Measurements from ENCODE around the gene NFATC3. TPM values are rescaled to one million over a fixed set of nuclear protein-coding genes. Genes with fewer than 3 reads are reported as not detected.
A peak's percentile ranks its signal among the peaks of the same experiment; 100 is the strongest.

NFATC3 gene
- total and polyA plus RNA-seq, 4 donors: 13.5 to 69.6 (median 35.7) TPM

- H3K4me1 ChIP-seq (ENCODE audit: control insufficient read depth in 5 of 5, insufficient read depth in 5 of 5, low read length in 5 of 5): no peaks in the 10 kb centered on the region
- H3K9me3 ChIP-seq (ENCODE audit: control insufficient read depth in 4 of 4, insufficient read depth in 3 of 4, low read length in 3 of 4): no peaks in the 10 kb centered on the region
- 97% methylated on average over 4 of the region's 4 CpGs for WGBS, 2 donors
- peak overlapping the region in 1 of 2 donors; percentile 36 for H3K27ac ChIP-seq (ENCODE audit: low read depth in 1 of 2, low read length in 1 of 2)
- no peaks in the 10 kb centered on the region for H3K27me3 ChIP-seq (ENCODE audit: control insufficient read depth in 3 of 3, insufficient read depth in 3 of 3, low read length in 2 of 3)
- no peak overlapping the region for H3K9ac ChIP-seq (ENCODE audit: insufficient read depth in 1 of 2, low read length in 2 of 2)
- no peak for ATAC-seq (ENCODE audit: insufficient read depth, low FRiP score)
- peaks cover 0 to 48% (median 10%) of the 10 kb centered on the region in 4 donors for H3K36me3 ChIP-seq (ENCODE audit: control insufficient read depth in 4 of 4, insufficient read depth in 4 of 4, low read length in 4 of 4)
- no peak for DNase-seq
- TF ChIP-seq, protein P1, sequence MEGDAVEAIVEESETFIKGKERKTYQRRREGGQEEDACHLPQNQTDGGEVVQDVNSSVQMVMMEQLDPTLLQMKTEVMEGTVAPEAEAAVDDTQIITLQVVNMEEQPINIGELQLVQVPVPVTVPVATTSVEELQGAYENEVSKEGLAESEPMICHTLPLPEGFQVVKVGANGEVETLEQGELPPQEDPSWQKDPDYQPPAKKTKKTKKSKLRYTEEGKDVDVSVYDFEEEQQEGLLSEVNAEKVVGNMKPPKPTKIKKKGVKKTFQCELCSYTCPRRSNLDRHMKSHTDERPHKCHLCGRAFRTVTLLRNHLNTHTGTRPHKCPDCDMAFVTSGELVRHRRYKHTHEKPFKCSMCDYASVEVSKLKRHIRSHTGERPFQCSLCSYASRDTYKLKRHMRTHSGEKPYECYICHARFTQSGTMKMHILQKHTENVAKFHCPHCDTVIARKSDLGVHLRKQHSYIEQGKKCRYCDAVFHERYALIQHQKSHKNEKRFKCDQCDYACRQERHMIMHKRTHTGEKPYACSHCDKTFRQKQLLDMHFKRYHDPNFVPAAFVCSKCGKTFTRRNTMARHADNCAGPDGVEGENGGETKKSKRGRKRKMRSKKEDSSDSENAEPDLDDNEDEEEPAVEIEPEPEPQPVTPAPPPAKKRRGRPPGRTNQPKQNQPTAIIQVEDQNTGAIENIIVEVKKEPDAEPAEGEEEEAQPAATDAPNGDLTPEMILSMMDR (IDR thresholded peaks at IDR 0.05; ENCODE audit: control extremely low read depth, extremely low read depth): no peak
- H3K4me3 ChIP-seq: no peak overlapping the region
These were observed 168.6 kb downstream of the NFATC3 start for GRCh38 chr16:68253721-68254120.

DNA sequence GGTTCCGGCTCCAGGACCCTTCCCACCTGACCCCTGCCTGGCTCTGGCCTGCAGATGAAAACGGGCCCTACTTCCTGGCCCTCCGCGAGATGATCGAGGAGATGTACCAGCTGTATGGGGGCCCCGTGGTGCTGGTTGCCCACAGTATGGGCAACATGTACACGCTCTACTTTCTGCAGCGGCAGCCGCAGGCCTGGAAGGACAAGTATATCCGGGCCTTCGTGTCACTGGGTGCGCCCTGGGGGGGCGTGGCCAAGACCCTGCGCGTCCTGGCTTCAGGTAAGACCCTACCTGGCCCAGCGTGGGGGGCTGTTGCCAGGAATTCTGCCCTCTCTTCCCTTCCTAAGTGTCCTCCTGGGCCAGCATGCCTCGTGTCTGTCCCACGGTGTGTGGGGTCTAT lies 170.5 kb downstream of the NFATC3 start:
- Histone ChIP-seq H3K36me3 (ENCODE audit: control insufficient read depth in 4 of 4, insufficient read depth in 4 of 4, low read length in 4 of 4) (peaks cover 0 to 56% (median 10%) of the 10 kb centered on the region in 4 donors), H3K9ac (ENCODE audit: insufficient read depth in 1 of 2, low read length in 2 of 2) (no peak overlapping the region), H3K4me3 (no peak overlapping the region), H3K27me3 (ENCODE audit: control insufficient read depth in 3 of 3, insufficient read depth in 3 of 3, low read length in 2 of 3) (no peaks in the 10 kb centered on the region), H3K27ac (ENCODE audit: low read depth in 1 of 2, low read length in 1 of 2) (peak overlapping the region in 1 of 2 donors; percentile 63), H3K4me1 (ENCODE audit: control insufficient read depth in 5 of 5, insufficient read depth in 5 of 5, low read length in 5 of 5) (no peaks in the 10 kb centered on the region), H3K9me3 (ENCODE audit: control insufficient read depth in 4 of 4, insufficient read depth in 3 of 4, low read length in 3 of 4) (no peaks in the 10 kb centered on the region)
- DNase-seq (no peak), ATAC-seq (ENCODE audit: insufficient read depth, low FRiP score) (no peak)
- 92 to 93% methylated on average over 18 of the region's 18 CpGs for WGBS, 2 donors
- TF ChIP-seq, protein P1 (IDR thresholded peaks at IDR 0.05; ENCODE audit: control extremely low read depth, extremely low read depth): no peak

DNA sequence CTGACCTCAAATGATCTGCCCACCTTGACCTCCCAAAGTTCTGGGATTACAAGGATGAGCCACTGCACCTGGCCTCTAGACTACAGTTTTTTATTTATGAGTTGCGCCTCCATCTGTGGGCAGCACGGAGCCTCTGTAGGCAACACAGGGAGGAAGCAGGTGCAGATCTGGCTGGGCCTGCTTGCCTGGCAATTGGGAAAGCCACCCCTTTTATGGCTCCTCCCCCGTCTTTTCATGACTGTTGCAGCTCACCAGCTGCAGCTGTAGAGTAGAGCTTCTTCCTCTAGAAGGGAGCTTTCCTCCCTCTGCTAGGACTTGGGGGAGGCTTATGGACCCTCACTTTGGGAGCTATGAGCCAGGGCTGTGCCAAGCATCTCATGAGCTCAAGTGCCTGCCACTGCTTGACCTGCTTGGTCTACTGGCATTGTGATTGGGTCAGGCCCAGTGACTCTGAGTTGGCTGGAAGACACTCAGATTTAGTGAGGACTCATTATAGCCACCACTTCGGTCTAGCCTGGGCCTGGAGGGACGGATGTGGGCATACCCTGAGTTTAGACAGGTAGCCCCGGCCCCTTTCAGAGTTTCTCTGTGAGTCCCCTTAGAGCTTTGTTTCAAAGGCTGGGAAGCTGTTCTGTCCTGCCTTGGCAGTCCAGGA lies 172.2 kb downstream of the NFATC3 start:
- DNase-seq: no peak
- H3K9ac ChIP-seq (ENCODE audit: insufficient read depth in 1 of 2, low read length in 2 of 2): no peak overlapping the region
- H3K27me3 ChIP-seq (ENCODE audit: control insufficient read depth in 3 of 3, insufficient read depth in 3 of 3, low read length in 2 of 3): no peaks in the 10 kb centered on the region
- no peak for ATAC-seq (ENCODE audit: insufficient read depth, low FRiP score)
- 34 to 69% methylated on average over 6 of the region's 6 CpGs for WGBS, 2 donors
- peak overlapping the region in 1 of 2 donors; percentile 85 for H3K27ac ChIP-seq (ENCODE audit: low read depth in 1 of 2, low read length in 1 of 2)
- H3K4me1 ChIP-seq (ENCODE audit: control insufficient read depth in 5 of 5, insufficient read depth in 5 of 5, low read length in 5 of 5): no peaks in the 10 kb centered on the region
- peaks cover 0 to 51% (median 11%) of the 10 kb centered on the region in 4 donors for H3K36me3 ChIP-seq (ENCODE audit: control insufficient read depth in 4 of 4, insufficient read depth in 4 of 4, low read length in 4 of 4)
- TF ChIP-seq, protein P1 (IDR thresholded peaks at IDR 0.05; ENCODE audit: control extremely low read depth, extremely low read depth): no peak
- H3K4me3 ChIP-seq: no peak overlapping the region
- H3K9me3 ChIP-seq (ENCODE audit: control insufficient read depth in 4 of 4, insufficient read depth in 3 of 4, low read length in 3 of 4): no peaks in the 10 kb centered on the region
